GM12873 (cell line): ENCODE measurements around the gene MTA2.

Experiments used
- TF ChIP-seq, protein P1 (sequence below): IDR thresholded peaks from 2 replicates; pipeline ENCODE4 v1.5.1; 2012; ENCODE audit warnings: low read depth, mild to moderate bottlenecking, moderate library complexity, low read length, control low read depth; ENCODE audit not compliant: insufficient read depth; ENCODE audit errors: missing control alignments

MTA2 gene

DNA sequence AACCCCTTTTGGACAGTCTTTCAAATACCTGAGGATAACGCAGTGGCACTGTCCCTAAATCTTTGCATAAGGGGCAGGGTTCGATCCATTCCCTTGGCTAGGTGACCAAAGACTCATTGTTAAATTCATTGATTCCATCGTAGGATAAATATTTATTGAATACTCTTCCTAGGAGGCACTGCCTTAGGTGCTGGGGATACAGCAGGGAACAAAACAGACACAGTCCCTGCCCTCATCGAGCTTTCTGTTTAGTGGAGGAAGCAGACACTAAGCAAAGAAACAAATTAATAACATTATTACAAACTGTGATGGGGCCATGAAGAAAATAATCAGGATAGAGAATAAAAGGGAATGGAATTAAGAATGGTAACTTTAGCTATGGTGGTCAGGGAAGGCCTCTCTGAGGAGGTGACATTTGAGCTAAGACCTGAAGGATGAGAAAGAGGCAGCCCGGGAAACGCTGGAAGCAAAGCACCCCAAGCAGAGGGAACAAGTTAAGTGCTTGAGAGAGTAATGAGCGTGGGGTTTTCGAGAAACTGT is 19.4 kb upstream of the MTA2 start:
- TF ChIP-seq, protein P1, sequence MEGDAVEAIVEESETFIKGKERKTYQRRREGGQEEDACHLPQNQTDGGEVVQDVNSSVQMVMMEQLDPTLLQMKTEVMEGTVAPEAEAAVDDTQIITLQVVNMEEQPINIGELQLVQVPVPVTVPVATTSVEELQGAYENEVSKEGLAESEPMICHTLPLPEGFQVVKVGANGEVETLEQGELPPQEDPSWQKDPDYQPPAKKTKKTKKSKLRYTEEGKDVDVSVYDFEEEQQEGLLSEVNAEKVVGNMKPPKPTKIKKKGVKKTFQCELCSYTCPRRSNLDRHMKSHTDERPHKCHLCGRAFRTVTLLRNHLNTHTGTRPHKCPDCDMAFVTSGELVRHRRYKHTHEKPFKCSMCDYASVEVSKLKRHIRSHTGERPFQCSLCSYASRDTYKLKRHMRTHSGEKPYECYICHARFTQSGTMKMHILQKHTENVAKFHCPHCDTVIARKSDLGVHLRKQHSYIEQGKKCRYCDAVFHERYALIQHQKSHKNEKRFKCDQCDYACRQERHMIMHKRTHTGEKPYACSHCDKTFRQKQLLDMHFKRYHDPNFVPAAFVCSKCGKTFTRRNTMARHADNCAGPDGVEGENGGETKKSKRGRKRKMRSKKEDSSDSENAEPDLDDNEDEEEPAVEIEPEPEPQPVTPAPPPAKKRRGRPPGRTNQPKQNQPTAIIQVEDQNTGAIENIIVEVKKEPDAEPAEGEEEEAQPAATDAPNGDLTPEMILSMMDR: no peak

DNA sequence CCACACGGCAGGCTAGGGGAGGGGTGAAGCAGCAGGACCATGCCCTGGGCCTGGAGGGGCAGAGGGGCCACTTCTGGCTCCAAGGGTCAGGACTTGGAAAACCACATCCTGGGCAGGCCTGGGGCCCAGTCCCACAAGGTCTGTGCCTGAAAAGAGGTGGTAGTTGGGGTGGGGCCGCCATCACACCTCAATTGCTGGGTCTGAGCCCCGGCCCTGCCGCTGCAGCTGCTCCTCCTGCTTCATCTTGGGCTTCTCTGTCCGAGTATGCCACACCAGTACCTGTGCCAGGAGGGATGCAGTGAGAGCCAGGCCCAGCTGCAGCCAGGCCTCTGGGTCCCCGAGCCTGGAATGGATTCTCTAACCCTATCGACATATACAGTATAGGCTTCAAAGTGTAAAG is 13.9 kb upstream of the MTA2 start:
- TF ChIP-seq, protein P1: no peak

- TF ChIP-seq, protein P1: no peak
These were observed 12.6 kb upstream of the MTA2 start for GRCh38 chr11:62614275-62614674.

- TF ChIP-seq, protein P1: no peak
These were observed 11.7 kb upstream of the MTA2 start for GRCh38 chr11:62613291-62613778.

- TF ChIP-seq, protein P1: peak; percentile 91
These were observed 11.0 kb upstream of the MTA2 start, which contains the start of the genes EML3 and ROM1 for GRCh38 chr11:62612366-62613290. Gene EML3 (minus strand): TSS chr11:62612775. CDS start chr11:62612457, 318 bp downstream. Gene ROM1 (plus strand): TSS chr11:62613257. CDS start chr11:62613282, 25 bp downstream.

- TF ChIP-seq, protein P1: no peak
These were observed 10.2 kb upstream of the MTA2 start for GRCh38 chr11:62611705-62612365.
